Measurements from ENCODE around the gene TUBG1. TPM values are rescaled to one million over a fixed set of nuclear protein-coding genes. Genes with fewer than 3 reads are reported as not detected.

The TUBG1 gene
- total and polyA plus RNA-seq, 9 of the 15 experiments (the other 6 are each of a cell fraction or from before 2014, with no cell fraction given): 33.1 to 147 (median 66.0) TPM

DNA sequence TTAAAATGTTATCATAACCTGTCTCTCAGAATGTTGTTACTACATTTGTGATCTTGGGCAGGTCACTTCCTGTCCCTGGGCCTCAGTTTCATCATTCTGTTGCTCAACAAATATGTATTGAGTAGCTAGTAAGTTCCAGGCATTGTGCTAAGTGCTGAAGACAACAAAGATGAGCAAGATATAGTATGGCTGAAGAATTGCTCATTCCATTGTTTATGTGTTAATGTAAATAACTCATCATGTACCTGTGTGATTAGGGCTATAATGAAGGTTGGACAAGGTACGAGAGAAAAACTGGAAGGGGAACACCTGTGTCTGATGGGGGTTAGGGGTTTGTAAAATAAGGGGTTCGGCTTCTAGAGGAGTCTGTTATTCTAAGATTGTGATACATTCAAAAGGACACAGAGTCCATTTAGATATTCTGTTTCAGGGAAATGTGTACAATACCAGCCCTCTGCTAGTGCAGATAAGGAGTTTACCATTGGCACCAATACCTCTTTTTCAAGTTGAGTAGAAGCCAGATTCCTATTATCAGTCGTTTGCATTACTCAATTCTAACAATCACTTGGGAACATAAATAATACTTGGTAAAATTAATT is 20.0 kb downstream of the TUBG1 start (continued):
- TF ChIP-seq SMARCE1 (IDR thresholded peaks at IDR 0.05) (peak; percentile 65), MXI1 (IDR thresholded peaks at IDR 0.05; ENCODE audit: low read depth, low read length) (no peak), SMAD1 (IDR thresholded peaks at IDR 0.05; ENCODE audit: low read depth, low read length, partially characterized antibody) (peak; percentile 67), NFIX (CRISPR knock-in tag; IDR thresholded peaks at IDR 0.05; ENCODE audit: low read depth) (no peak), HMG20A (CRISPR knock-in tag; conservative IDR thresholded peaks at IDR 0.05) (no peak), MYNN (IDR thresholded peaks at IDR 0.05) (no peak), MYNN (CRISPR knock-in tag; IDR thresholded peaks at IDR 0.05) (no peak), EHMT2 (IDR thresholded peaks at IDR 0.05) (no peak), ZNF282 (CRISPR knock-in tag; IDR thresholded peaks at IDR 0.05) (no peak), DPF2 (IDR thresholded peaks at IDR 0.05) (peak; percentile 78), EP400 (IDR thresholded peaks at IDR 0.05) (no peak), ZNF146 (CRISPR knock-in tag; IDR thresholded peaks at IDR 0.05; ENCODE audit: unreplicated experiment) (no peak), TCF7L2 (IDR thresholded peaks at IDR 0.05; ENCODE audit: low read depth, low read length) (no peak), GATAD2B (IDR thresholded peaks at IDR 0.05; ENCODE audit: borderline replicate concordance) (peak; percentile 25; the same call in 1 of the 2 replicates), LARP7 (IDR thresholded peaks at IDR 0.05) (no peak), CHD2 (IDR thresholded peaks at IDR 0.05; ENCODE audit: low read depth, low read length) (no peak), ARNT (IDR thresholded peaks at IDR 0.05) (peak; percentile 51 to 63; a peak in 1 of 4 replicates), KDM1A (IDR thresholded peaks at IDR 0.05) (peak; percentile 84 to 85), NCOA1 (IDR thresholded peaks at IDR 0.05; ENCODE audit: low read depth) (no peak; the same call in 1 of the 2 replicates), PRPF4 (IDR thresholded peaks at IDR 0.05; ENCODE audit: insufficient read depth, low read depth, low read length, poor library complexity, severe bottlenecking) (no peak), ATF1 (CRISPR knock-in tag; IDR thresholded peaks at IDR 0.05) (no peak), ATF1 (tag; IDR thresholded peaks at IDR 0.05) (no peak), CXXC5 (CRISPR knock-in tag; IDR thresholded peaks at IDR 0.05) (no peak), ARID2 (IDR thresholded peaks at IDR 0.05) (no peak), YBX1 (IDR thresholded peaks at IDR 0.05) (no peak), EGR1 (conservative IDR thresholded peaks at IDR 0.05) (no peak), RCOR1 (IDR thresholded peaks at IDR 0.05; ENCODE audit: borderline replicate concordance in 1 of 2, low read depth in 2 of 2, low read length in 2 of 2) (peak; percentile 55 to 71; a peak in 2 of 4 replicates), ZNF695 (CRISPR knock-in tag; IDR thresholded peaks at IDR 0.05) (no peak), ZBED1 (IDR thresholded peaks at IDR 0.05) (no peak), SAFB2 (IDR thresholded peaks at IDR 0.05; ENCODE audit: borderline replicate concordance, low read depth, low read length, severe bottlenecking) (no peak), ZBTB17 (CRISPR knock-in tag; IDR thresholded peaks at IDR 0.05) (no peak)
- TF ChIP-seq, protein P1, sequence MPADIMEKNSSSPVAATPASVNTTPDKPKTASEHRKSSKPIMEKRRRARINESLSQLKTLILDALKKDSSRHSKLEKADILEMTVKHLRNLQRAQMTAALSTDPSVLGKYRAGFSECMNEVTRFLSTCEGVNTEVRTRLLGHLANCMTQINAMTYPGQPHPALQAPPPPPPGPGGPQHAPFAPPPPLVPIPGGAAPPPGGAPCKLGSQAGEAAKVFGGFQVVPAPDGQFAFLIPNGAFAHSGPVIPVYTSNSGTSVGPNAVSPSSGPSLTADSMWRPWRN (IDR thresholded peaks at IDR 0.05; ENCODE audit: low read depth): no peak
- TF ChIP-seq, protein P2, sequence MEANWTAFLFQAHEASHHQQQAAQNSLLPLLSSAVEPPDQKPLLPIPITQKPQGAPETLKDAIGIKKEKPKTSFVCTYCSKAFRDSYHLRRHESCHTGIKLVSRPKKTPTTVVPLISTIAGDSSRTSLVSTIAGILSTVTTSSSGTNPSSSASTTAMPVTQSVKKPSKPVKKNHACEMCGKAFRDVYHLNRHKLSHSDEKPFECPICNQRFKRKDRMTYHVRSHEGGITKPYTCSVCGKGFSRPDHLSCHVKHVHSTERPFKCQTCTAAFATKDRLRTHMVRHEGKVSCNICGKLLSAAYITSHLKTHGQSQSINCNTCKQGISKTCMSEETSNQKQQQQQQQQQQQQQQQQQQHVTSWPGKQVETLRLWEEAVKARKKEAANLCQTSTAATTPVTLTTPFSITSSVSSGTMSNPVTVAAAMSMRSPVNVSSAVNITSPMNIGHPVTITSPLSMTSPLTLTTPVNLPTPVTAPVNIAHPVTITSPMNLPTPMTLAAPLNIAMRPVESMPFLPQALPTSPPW (CRISPR knock-in tag; IDR thresholded peaks at IDR 0.05): no peak
